Measurements from ENCODE around the gene PLD3. TPM values are rescaled to one million over a fixed set of nuclear protein-coding genes. Genes with fewer than 3 reads are reported as not detected.
A peak's percentile ranks its signal among the peaks of the same experiment; 100 is the strongest.
"Not testable (repeated sequence)": the region's sequence is repeated elsewhere in the genome, so short reads cannot be mapped to it uniquely, and the experiment has no call there.

Gene PLD3
- total and polyA plus RNA-seq, 2 donors from 2014 or later: 175 to 207 TPM

DNA sequence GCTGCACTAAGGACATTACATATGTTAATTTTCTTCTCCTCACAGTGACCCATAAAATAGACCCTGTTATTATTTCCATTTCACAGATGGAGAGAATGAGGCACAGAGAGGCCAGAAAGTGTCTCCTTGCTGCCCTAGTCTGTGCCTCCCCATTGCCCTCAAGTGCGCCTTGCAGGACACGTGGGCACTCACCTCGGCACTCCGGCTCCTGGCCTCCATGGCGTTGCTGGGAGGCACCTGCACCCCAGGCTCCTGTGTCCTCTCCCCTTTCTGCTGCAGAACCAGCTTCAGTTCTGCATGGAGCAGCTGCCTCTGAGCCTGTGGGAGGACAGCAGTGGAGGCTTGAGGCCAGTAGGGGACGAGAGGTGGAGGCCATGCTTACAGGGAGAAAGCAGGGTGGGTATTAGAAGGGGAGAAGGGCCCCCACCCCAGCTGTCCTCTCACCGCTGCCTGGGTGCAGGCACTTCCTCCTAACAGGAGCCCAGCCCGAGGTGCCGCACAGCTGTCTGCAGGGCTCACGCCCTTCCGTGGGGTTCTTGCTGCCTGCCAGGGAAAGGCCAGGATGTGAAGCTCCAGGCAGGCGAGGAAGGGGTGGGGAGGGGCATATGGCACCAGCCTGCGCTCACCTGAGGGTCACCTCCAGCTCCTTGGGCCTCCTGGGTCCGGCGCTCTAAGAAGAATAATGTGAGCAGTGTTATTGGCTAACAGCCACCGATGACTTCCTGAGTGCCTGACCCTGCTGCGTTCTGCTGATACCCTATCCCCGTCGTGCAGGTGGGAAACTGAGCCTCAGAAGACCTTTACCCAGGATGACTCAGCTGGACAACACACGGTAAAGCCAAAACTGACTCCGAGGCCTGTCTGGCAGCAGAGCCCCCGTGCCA is 59.5 kb downstream of the PLD3 start:
- intact Hi-C loops (cut with DNase I): no loop called here
- Histone ChIP-seq H3K4me3 (ENCODE audit: low read length in 3 of 3) (no peak overlapping the region), H3K27ac (ENCODE audit: low read depth in 2 of 2, low read length in 2 of 2) (no peak overlapping the region), H3K4me1 (ENCODE audit: control insufficient read depth in 2 of 3, insufficient read depth in 2 of 3, low read depth in 1 of 3, low read length in 3 of 3) (peaks cover 0 to 4% (median 0%) of the 10 kb centered on the region in 3 donors), H3K36me3 (ENCODE audit: control insufficient read depth in 2 of 3, insufficient read depth in 3 of 3, low read length in 3 of 3) (no peaks in the 10 kb centered on the region), H3K9me3 (ENCODE audit: control insufficient read depth in 2 of 3, insufficient read depth in 1 of 3, low read length in 3 of 3) (no peaks in the 10 kb centered on the region), H3K9ac (ENCODE audit: low read length in 3 of 3) (no peak overlapping the region), H3K27me3 (ENCODE audit: control insufficient read depth, insufficient read depth, low read length) (no peaks in the 10 kb centered on the region)
- DNase-seq (no peak), FAIRE-seq (no peak)
- TF ChIP-seq, protein P1, sequence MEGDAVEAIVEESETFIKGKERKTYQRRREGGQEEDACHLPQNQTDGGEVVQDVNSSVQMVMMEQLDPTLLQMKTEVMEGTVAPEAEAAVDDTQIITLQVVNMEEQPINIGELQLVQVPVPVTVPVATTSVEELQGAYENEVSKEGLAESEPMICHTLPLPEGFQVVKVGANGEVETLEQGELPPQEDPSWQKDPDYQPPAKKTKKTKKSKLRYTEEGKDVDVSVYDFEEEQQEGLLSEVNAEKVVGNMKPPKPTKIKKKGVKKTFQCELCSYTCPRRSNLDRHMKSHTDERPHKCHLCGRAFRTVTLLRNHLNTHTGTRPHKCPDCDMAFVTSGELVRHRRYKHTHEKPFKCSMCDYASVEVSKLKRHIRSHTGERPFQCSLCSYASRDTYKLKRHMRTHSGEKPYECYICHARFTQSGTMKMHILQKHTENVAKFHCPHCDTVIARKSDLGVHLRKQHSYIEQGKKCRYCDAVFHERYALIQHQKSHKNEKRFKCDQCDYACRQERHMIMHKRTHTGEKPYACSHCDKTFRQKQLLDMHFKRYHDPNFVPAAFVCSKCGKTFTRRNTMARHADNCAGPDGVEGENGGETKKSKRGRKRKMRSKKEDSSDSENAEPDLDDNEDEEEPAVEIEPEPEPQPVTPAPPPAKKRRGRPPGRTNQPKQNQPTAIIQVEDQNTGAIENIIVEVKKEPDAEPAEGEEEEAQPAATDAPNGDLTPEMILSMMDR (IDR thresholded peaks at IDR 0.05; ENCODE audit: borderline replicate concordance, extremely low read depth, insufficient read depth): no peak

DNA sequence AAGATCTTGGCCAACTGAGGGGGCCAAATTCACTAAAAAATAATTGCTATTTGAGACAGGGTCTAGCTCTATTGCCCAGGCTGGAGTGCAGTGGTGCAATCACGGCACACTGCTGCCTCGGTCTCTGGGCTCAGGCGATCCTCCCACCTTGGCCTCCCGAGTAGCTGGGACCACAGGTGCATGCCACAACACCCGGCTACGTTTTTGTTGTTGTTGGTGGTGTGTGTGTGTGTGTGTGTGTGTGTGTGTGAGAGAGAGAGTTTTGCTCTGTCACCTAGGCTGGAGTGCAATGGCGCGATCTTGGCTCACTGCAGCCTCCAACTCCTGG is 60.1 kb downstream of the PLD3 start:
- intact Hi-C loops (cut with DNase I); H3K27ac ChIP-seq (ENCODE audit: low read depth in 2 of 2, low read length in 2 of 2); H3K9ac ChIP-seq (ENCODE audit: low read length in 3 of 3): not testable (repeated sequence)

DNA sequence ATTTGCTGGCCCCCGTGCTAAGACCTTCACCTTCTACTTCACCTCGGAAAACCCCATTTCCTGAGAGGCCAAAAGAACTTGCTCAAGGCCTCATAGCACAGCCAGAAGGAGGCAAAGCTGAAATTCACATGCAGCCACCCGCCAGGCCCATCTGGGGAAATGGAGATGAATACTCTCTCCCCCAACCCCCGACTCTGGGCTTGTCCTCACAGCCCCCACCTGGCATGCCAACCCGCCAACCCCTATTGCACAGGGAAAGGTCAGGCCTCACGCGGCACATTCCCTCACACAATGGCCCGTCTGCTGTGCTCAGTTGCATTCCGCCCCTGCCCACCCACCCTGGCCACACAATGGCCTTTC is 61.5 kb downstream of the PLD3 start:
- Histone ChIP-seq H3K27me3 (ENCODE audit: control insufficient read depth, insufficient read depth, low read length) (no peaks in the 10 kb centered on the region), H3K9me3 (ENCODE audit: control insufficient read depth in 2 of 3, insufficient read depth in 1 of 3, low read length in 3 of 3) (no peaks in the 10 kb centered on the region), H3K4me1 (ENCODE audit: control insufficient read depth in 2 of 3, insufficient read depth in 2 of 3, low read depth in 1 of 3, low read length in 3 of 3) (peaks cover 0 to 5% (median 0%) of the 10 kb centered on the region in 3 donors), H3K27ac (ENCODE audit: low read depth in 2 of 2, low read length in 2 of 2) (no peak overlapping the region), H3K9ac (ENCODE audit: low read length in 3 of 3) (no peak overlapping the region), H3K36me3 (ENCODE audit: control insufficient read depth in 2 of 3, insufficient read depth in 3 of 3, low read length in 3 of 3) (no peaks in the 10 kb centered on the region), H3K4me3 (ENCODE audit: low read length in 3 of 3) (no peak overlapping the region)
- TF ChIP-seq, protein P1 (IDR thresholded peaks at IDR 0.05; ENCODE audit: borderline replicate concordance, extremely low read depth, insufficient read depth): no peak
- FAIRE-seq (no peak), DNase-seq (no peak)
- intact Hi-C loops (cut with DNase I): no loop called here

More for the DNA sequence above, 60.1 kb downstream of the PLD3 start:
- H3K4me1 ChIP-seq (ENCODE audit: control insufficient read depth in 2 of 3, insufficient read depth in 2 of 3, low read depth in 1 of 3, low read length in 3 of 3); H3K36me3 ChIP-seq (ENCODE audit: control insufficient read depth in 2 of 3, insufficient read depth in 3 of 3, low read length in 3 of 3); DNase-seq; H3K9me3 ChIP-seq (ENCODE audit: control insufficient read depth in 2 of 3, insufficient read depth in 1 of 3, low read length in 3 of 3); FAIRE-seq; H3K27me3 ChIP-seq (ENCODE audit: control insufficient read depth, insufficient read depth, low read length); H3K4me3 ChIP-seq (ENCODE audit: low read length in 3 of 3): not testable (repeated sequence)

DNA sequence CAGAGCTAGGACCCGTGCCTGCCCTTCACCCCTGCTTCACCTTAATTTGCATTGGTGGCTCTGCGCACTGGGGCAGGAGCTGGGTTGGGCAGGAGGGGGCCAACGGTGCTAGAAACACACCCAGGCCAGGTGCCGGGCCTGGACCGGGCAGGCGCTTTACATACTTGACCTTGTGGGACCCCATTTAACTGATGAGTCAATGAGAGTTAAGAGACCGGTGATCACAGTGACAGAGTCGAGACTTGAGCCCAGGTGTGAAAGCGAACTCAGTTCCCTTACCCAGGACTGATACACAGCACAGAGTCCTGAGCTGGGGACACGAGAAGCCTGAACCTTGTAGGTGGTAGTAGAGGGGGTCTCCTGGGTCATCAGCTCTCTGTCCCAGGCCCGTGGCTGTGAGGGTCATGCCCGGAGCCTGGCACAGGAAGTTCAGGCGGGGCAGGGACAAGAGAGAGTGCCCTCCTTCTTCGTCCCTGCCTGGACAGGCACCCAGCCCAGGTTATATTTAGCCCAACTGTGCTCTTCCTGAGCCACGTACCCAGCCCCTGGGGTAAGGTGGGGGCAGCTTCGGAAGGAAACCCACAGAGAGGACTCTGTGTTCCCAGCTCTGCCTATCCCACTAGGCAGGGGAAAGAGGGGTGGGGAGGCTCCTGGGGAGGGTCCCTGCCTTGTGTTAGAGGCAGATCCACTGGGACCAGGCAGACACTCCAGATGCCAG is 62.8 kb downstream of the PLD3 start:
- Histone ChIP-seq H3K9me3 (ENCODE audit: control insufficient read depth in 2 of 3, insufficient read depth in 1 of 3, low read length in 3 of 3) (no peaks in the 10 kb centered on the region), H3K27ac (ENCODE audit: low read depth in 2 of 2, low read length in 2 of 2) (peak overlapping the region; percentile 20 to 55), H3K36me3 (ENCODE audit: control insufficient read depth in 2 of 3, insufficient read depth in 3 of 3, low read length in 3 of 3) (no peaks in the 10 kb centered on the region), H3K4me3 (ENCODE audit: low read length in 3 of 3) (peak overlapping the region in 1 of 3 donors; percentile 15), H3K9ac (ENCODE audit: low read length in 3 of 3) (no peak overlapping the region), H3K27me3 (ENCODE audit: control insufficient read depth, insufficient read depth, low read length) (no peaks in the 10 kb centered on the region), H3K4me1 (ENCODE audit: control insufficient read depth in 2 of 3, insufficient read depth in 2 of 3, low read depth in 1 of 3, low read length in 3 of 3) (peaks cover 0 to 7% (median 0%) of the 10 kb centered on the region in 3 donors)
- DNase-seq: no peak
- intact Hi-C loops (cut with DNase I): no loop called here
- FAIRE-seq: no peak
- TF ChIP-seq, protein P1 (IDR thresholded peaks at IDR 0.05; ENCODE audit: borderline replicate concordance, extremely low read depth, insufficient read depth): no peak
